H1 (cell line): ENCODE measurements around the gene PLD3. TPM values are rescaled to one million over a fixed set of nuclear protein-coding genes. Genes with fewer than 3 reads are reported as not detected.

Source experiments
- CTCF ChIA-PET: fragments of 300-600 bp; sonication (Branson Sonifier 250); formaldehyde crosslinking; loops from one replicate; lab custom pipeline; 2021; ENCODE audit not compliant: partially characterized antibody; lab: Charles Lee
- POLR2A ChIA-PET: fragments of 300-600 bp; sonication (Branson Sonifier 250); formaldehyde crosslinking; loops from one replicate; lab custom pipeline; 2021; ENCODE audit warnings: inconsistent platforms; ENCODE audit not compliant: partially characterized antibody; lab: Charles Lee
- DNase-seq, 2 experiments: peaks; one replicate each; pipeline versions ENCODE4 v3.0.0 to v3.0.0-alpha.2; 2010 to 2022; ENCODE audit warnings: low spot score in 2 of 2, low read depth in 1 of 2, mixed read lengths in 1 of 2
- FAIRE-seq: peaks from 2 replicates; lab custom pipeline; 2011; peaks lifted over from hg19 to GRCh38; lab: Jason Lieb, UNC
- H2AFZ ChIP-seq: 2 replicates; pipeline ENCODE4 v1.8.1; 2012; ENCODE audit warnings: low read length, inconsistent platforms
- H2AK5ac ChIP-seq: 2 replicates; pipeline ENCODE4 v1.6.1; 2013; ENCODE audit warnings: low read depth, low read length
- H2BK120ac ChIP-seq: replicated peaks from 2 replicates; pipeline ENCODE3; 2013; ENCODE audit warnings: low read depth, low read length, inconsistent platforms
- H2BK12ac ChIP-seq: 2 replicates; pipeline ENCODE4 v1.6.1; 2013; ENCODE audit warnings: low read depth, low read length
- H2BK15ac ChIP-seq: 2 replicates; pipeline ENCODE4 v1.6.1; 2013; ENCODE audit warnings: low read length
- H2BK20ac ChIP-seq: 2 replicates; pipeline ENCODE4 v1.6.1; 2013; ENCODE audit warnings: low read length
- H2BK5ac ChIP-seq: 2 replicates; pipeline ENCODE4 v1.6.1; 2013; ENCODE audit warnings: low read depth, low read length
- H3K14ac ChIP-seq: 2 replicates; pipeline ENCODE4 v1.6.1; 2013; ENCODE audit warnings: inconsistent platforms; ENCODE audit not compliant: insufficient read length
- H3K18ac ChIP-seq: 2 replicates; pipeline ENCODE4 v1.6.1; 2013; ENCODE audit warnings: low read length; ENCODE audit errors: extremely low read depth
- H3K23ac ChIP-seq: 2 replicates; pipeline ENCODE4 v1.6.1; 2013; ENCODE audit warnings: inconsistent platforms; ENCODE audit not compliant: insufficient read length
- H3K23me2 ChIP-seq: 2 replicates; pipeline ENCODE4 v1.6.1; 2013; ENCODE audit warnings: low read depth, low read length
- H3K27ac ChIP-seq: 2 replicates; pipeline ENCODE4 v1.6.1; 2011; ENCODE audit warnings: low read depth, low read length, inconsistent platforms
- H3K27me3 ChIP-seq, 4 experiments: replicated peaks in 1 of 4; 1 replicate in 1 of 4; 2 replicates in 3 of 4; pipeline versions ENCODE4 v1.6.1 to v1.8.1; 2011 to 2013; ENCODE audit warnings: low read length in 3 of 4, mild to moderate bottlenecking in 3 of 4, inconsistent platforms in 2 of 4, mixed read lengths in 2 of 4, moderate library complexity in 1 of 4; ENCODE audit not compliant: control insufficient read depth in 3 of 4, insufficient read depth in 3 of 4; ENCODE audit errors: extremely low read depth in 1 of 4
- H3K36me3 ChIP-seq, 4 experiments: 2 replicates each; pipeline versions ENCODE4 v1.6.1 to v1.8.1; 2011 to 2013; ENCODE audit warnings: mild to moderate bottlenecking in 4 of 4, low read length in 3 of 4, moderate library complexity in 2 of 4, control low read depth in 1 of 4, inconsistent platforms in 1 of 4; ENCODE audit not compliant: insufficient read depth in 4 of 4, control insufficient read depth in 2 of 4
- H3K4ac ChIP-seq: replicated peaks from 2 replicates; pipeline ENCODE3; 2013; ENCODE audit warnings: low read length, low read depth, mixed read lengths, inconsistent platforms; ENCODE audit not compliant: insufficient read length
- H3K4me1 ChIP-seq, 4 experiments: replicated peaks in 1 of 4; 1 replicate in 1 of 4; 2 replicates in 3 of 4; pipeline versions ENCODE4 v1.6.1 to v1.8.1; 2011 to 2013; ENCODE audit warnings: low read length in 3 of 4, inconsistent platforms in 2 of 4, mixed read lengths in 1 of 4; ENCODE audit not compliant: insufficient read depth in 4 of 4, control insufficient read depth in 3 of 4
- H3K4me2 ChIP-seq, 2 experiments: 2 replicates each; pipeline versions ENCODE4 v1.6.1 to v1.8.1; 2011 to 2013; ENCODE audit warnings: low read depth in 2 of 2, low read length in 2 of 2, control low read depth in 1 of 2, inconsistent platforms in 1 of 2, mild to moderate bottlenecking in 1 of 2; ENCODE audit not compliant: insufficient read depth in 1 of 2
- H3K4me3 ChIP-seq, 4 experiments: fragments of 200-600, 300-600 bp in 1 of 4; sonication (generic), shearing (Covaris generic), sonication (Bioruptor Twin) in 1 of 4; 2 replicates each; pipeline versions ENCODE4 v1.5.1 to v1.8.1; 2011 to 2016; ENCODE audit warnings: low read length in 4 of 4, low read depth in 3 of 4, control low read depth in 2 of 4, inconsistent platforms in 2 of 4, mild to moderate bottlenecking in 2 of 4, mixed read lengths in 1 of 4, moderate library complexity in 1 of 4; ENCODE audit not compliant: insufficient read depth in 2 of 4; ENCODE audit errors: extremely low read depth in 1 of 4
- H3K56ac ChIP-seq: replicated peaks from 2 replicates; pipeline ENCODE3; 2013; ENCODE audit warnings: low read depth, mild to moderate bottlenecking, mixed read lengths, low read length, inconsistent platforms; ENCODE audit not compliant: insufficient read length
- H3K79me1 ChIP-seq: 2 replicates; pipeline ENCODE4 v1.6.1; 2013; ENCODE audit warnings: low read depth, low read length, control low read depth
- H3K79me2 ChIP-seq, 2 experiments: 2 replicates each; pipeline versions ENCODE4 v1.6.1 to v1.8.1; 2012 to 2013; ENCODE audit warnings: low read length in 2 of 2, mild to moderate bottlenecking in 2 of 2, inconsistent platforms in 1 of 2; ENCODE audit not compliant: insufficient read depth in 2 of 2, control insufficient read depth in 1 of 2
- H3K9ac ChIP-seq, 4 experiments: replicated peaks in 1 of 4; 1 replicate in 1 of 4; 2 replicates in 3 of 4; pipeline versions ENCODE4 v1.6.1 to v1.8.1; 2011 to 2013; ENCODE audit warnings: low read depth in 3 of 4, low read length in 3 of 4, control low read depth in 2 of 4, mild to moderate bottlenecking in 2 of 4, moderate library complexity in 2 of 4, inconsistent platforms in 1 of 4; ENCODE audit errors: extremely low read depth in 1 of 4
- H3K9me3 ChIP-seq, 2 experiments: 2 replicates each; pipeline versions ENCODE4 v1.6.1 to v1.8.1; 2012 to 2013; ENCODE audit warnings: mild to moderate bottlenecking in 2 of 2, moderate library complexity in 2 of 2, control low read depth in 1 of 2, inconsistent platforms in 1 of 2, low read depth in 1 of 2, low read length in 1 of 2, mixed read lengths in 1 of 2; ENCODE audit not compliant: insufficient read depth in 2 of 2
- H4K20me1 ChIP-seq, 2 experiments: replicated peaks in 1 of 2; 2 replicates each; pipeline versions ENCODE3 to v1.8.1; 2011 to 2013; ENCODE audit warnings: inconsistent platforms in 2 of 2, low read length in 2 of 2, mild to moderate bottlenecking in 1 of 2; ENCODE audit not compliant: insufficient read depth in 2 of 2, control insufficient read depth in 1 of 2
- H4K5ac ChIP-seq: 2 replicates; pipeline ENCODE4 v1.6.1; 2013; ENCODE audit warnings: low read length, low read depth, mixed read lengths, inconsistent platforms; ENCODE audit not compliant: insufficient read length
- H4K8ac ChIP-seq: 2 replicates; pipeline ENCODE4 v1.8.0; 2013; ENCODE audit warnings: mild to moderate bottlenecking, moderate library complexity, low read length, inconsistent platforms; ENCODE audit not compliant: insufficient read depth; ENCODE audit errors: extremely low read depth
- H4K91ac ChIP-seq: replicated peaks from 2 replicates; pipeline ENCODE3; 2013; ENCODE audit warnings: low read length, mixed read lengths, inconsistent platforms; ENCODE audit not compliant: insufficient read length
- ASH2L ChIP-seq: fragments of 200-600, 300-600 bp; sonication (generic); IDR thresholded peaks from one replicate; pipeline ENCODE4 v1.7.1; 2017; ENCODE audit warnings: low read length
- BACH1 ChIP-seq: IDR thresholded peaks from 2 replicates; pipeline ENCODE4 v1.6.1; 2012; ENCODE audit warnings: low read length, improper control_type of control experiment
- BCL11A ChIP-seq, 2 experiments: IDR thresholded peaks; one replicate each; pipeline ENCODE4 v1.6.1; 2011; ENCODE audit warnings: low read depth in 2 of 2, low read length in 2 of 2, mild to moderate bottlenecking in 2 of 2
- CHD1 ChIP-seq: IDR thresholded peaks from 2 replicates; pipeline ENCODE4 v1.6.1; 2012; ENCODE audit warnings: low read depth, low read length, improper control_type of control experiment
- CTBP2 ChIP-seq: IDR thresholded peaks from 2 replicates; pipeline ENCODE4 v1.7.0; 2011; ENCODE audit warnings: borderline replicate concordance, mild to moderate bottlenecking, moderate library complexity, mixed read lengths, low read length; ENCODE audit not compliant: insufficient read depth, insufficient read length
- EP300 ChIP-seq, 2 experiments: IDR thresholded peaks; 1 replicate in 1 of 2; 2 replicates in 1 of 2; pipeline ENCODE4 v1.6.1; 2011 to 2012; ENCODE audit warnings: low read depth in 2 of 2, low read length in 2 of 2, mild to moderate bottlenecking in 2 of 2, borderline replicate concordance in 1 of 2, inconsistent platforms in 1 of 2, moderate library complexity in 1 of 2
- GABPA ChIP-seq: IDR thresholded peaks from 2 replicates; pipeline ENCODE4 v1.6.1; 2011; ENCODE audit warnings: mild to moderate bottlenecking, low read length, moderate library complexity, borderline replicate concordance; ENCODE audit not compliant: insufficient read depth
- GTF2F1 ChIP-seq: IDR thresholded peaks from 2 replicates; pipeline ENCODE4 v1.6.1; 2012; ENCODE audit warnings: low read depth, low read length, improper control_type of control experiment, borderline replicate concordance
- HDAC2 ChIP-seq, 2 experiments: fragments of 300-600 bp in 1 of 2; sonication (generic) in 1 of 2; IDR thresholded peaks; 2 replicates each; pipeline ENCODE4 v1.6.1; 2011 to 2012; ENCODE audit warnings: low read depth in 2 of 2, low read length in 2 of 2, mild to moderate bottlenecking in 2 of 2, moderate library complexity in 2 of 2, borderline replicate concordance in 1 of 2, inconsistent platforms in 1 of 2
- JUN ChIP-seq: IDR thresholded peaks from 2 replicates; pipeline ENCODE4 v1.6.1; 2011; ENCODE audit warnings: low read depth, mild to moderate bottlenecking, improper control_type of control experiment, low read length
- NRF1 ChIP-seq: IDR thresholded peaks from 2 replicates; pipeline ENCODE4 v1.6.1; 2011; ENCODE audit warnings: mild to moderate bottlenecking, low read depth, low read length, improper control_type of control experiment
- POLR2A ChIP-seq, 2 experiments: IDR thresholded peaks; 1 replicate in 1 of 2; 2 replicates in 1 of 2; pipeline ENCODE4 v1.6.1; 2011; ENCODE audit warnings: low read depth in 2 of 2, low read length in 2 of 2, mild to moderate bottlenecking in 2 of 2; ENCODE audit errors: control extremely low read depth in 1 of 2
- SIN3A ChIP-seq, 2 experiments: IDR thresholded peaks in 1 of 2; conservative IDR thresholded peaks in 1 of 2; 2 replicates each; pipeline ENCODE4 v1.6.1; 2011 to 2012; ENCODE audit warnings: low read length in 2 of 2, improper control_type of control experiment in 1 of 2, low read depth in 1 of 2, mild to moderate bottlenecking in 1 of 2
- SP2 ChIP-seq: IDR thresholded peaks from 2 replicates; pipeline ENCODE4 v1.6.1; 2012; ENCODE audit warnings: mild to moderate bottlenecking, low read length, inconsistent platforms
- WGBS, 2 experiments: shearing (Covaris generic) in 1 of 2; methylation state at CpG; one replicate each; pipeline versions ENCODE4 v1.1.6 to v1.1.7; 2013 to 2015; ENCODE audit warnings: low lambda C conversion rate in 2 of 2, mixed read lengths in 2 of 2, inconsistent platforms in 1 of 2, low coverage in 1 of 2, missing lambda C conversion rate in 1 of 2; ENCODE audit not compliant: insufficient replicate concordance in 2 of 2, insufficient coverage in 1 of 2, insufficient read length in 1 of 2; ENCODE audit errors: extremely low coverage in 1 of 2, missing lambda C conversion rate in 1 of 2; 5-methylcytosine and 5-hydroxymethylcytosine counted together
- polyA plus RNA-seq, 7 experiments: library from polyadenylated mRNA; depleted of rRNA in 3 of 7; stranded (reverse) in 5 of 7; unstranded in 2 of 7; fragments of >200 nt in 5 of 7; fragments of 200-250 nt in 2 of 7; gene quantifications; 1 replicate in 5 of 7; 2 replicates in 1 of 7; 4 replicates in 1 of 7; pipeline versions ENCODE4 v1.2.1 to v1.2.3, GENCODE V29; 2011 to 2013; ENCODE audit warnings: missing spikeins in 2 of 7, mixed read lengths in 2 of 7
- total RNA-seq: library from RNA; stranded (reverse); fragmentation: NEBNext Ultra II Directional; extraction: Animal tissue kit (Norgen Biotek cat#: 25700); gene quantifications from 2 replicates; pipeline ENCODE4 v1.2.1, GENCODE V29; 2021

Gene PLD3
- total and polyA plus RNA-seq, 2 of the 8 experiments (the other 6 are each of a cell fraction or from before 2014, with no cell fraction given) = 180 to 543 TPM

GRCh38 chr19:40417643-40417981 is 69.1 kb downstream of the PLD3 start:
- POLR2A ChIA-PET = interaction anchor here (0.9 to 4.7 kb wide), 5 partner anchors 9 to 28 kb away, joined by 3 to 18 read pairs (median 10); partner anchors contain the start of genes HIPK4 and SERTAD1
- Histone ChIP-seq H2AFZ (no peak overlapping the region), H3K23me2 (peaks cover 3% of the 10 kb centered on the region; the same call in 1 of the 2 replicates), H3K4ac (no peak overlapping the region), H3K9me3 (no peaks in the 10 kb centered on the region), H3K23ac (no peak overlapping the region), H2BK5ac (no peak overlapping the region), H4K91ac (no peak overlapping the region), H3K4me2 (no peak overlapping the region), H3K9ac (no peak overlapping the region), H2AK5ac (no peak overlapping the region), H4K20me1 (no peaks in the 10 kb centered on the region), H4K5ac (no peak overlapping the region), H3K79me2 (no peaks in the 10 kb centered on the region), H3K27ac (no peak overlapping the region), H3K79me1 (no peaks in the 10 kb centered on the region), H3K56ac (no peak overlapping the region), H2BK20ac (no peak overlapping the region), H2BK12ac (0 out of 2 replicates have a peak overlapping the region, but pooled peaks have one; percentile 75), H2BK15ac (peak overlapping the region; percentile 72; the same call in 1 of the 2 replicates), H3K14ac (no peak overlapping the region), H4K8ac (no peak overlapping the region), H2BK120ac (no peak overlapping the region), H3K27me3 (no peaks in the 10 kb centered on the region; a peak in 1 of 7 replicates), H3K36me3 (0 out of 8 replicates have a peak, but pooled peaks cover 0 to 1% (median 0%) of the 10 kb centered on the region in 4 experiments), H3K18ac (no peak overlapping the region), H3K4me1 (peaks cover 4 to 18% (median 9%) of the 10 kb centered on the region in 4 experiments), H3K4me3 (no peak overlapping the region)
- DNase-seq = no peak
- FAIRE-seq = no peak
- CTCF ChIA-PET = interaction anchor here (0.7 to 4.4 kb wide), 7 partner anchors 8 to 112 kb away, joined by 3 to 41 read pairs (median 4); no protein-coding TSS in a partner anchor
- 83% methylated on average over 4 of the region's 4 CpGs; no CpG with 5 or more reads in 1 of the 2 experiments for WGBS, 2 experiments
- TF ChIP-seq GABPA (no peak), CTBP2 (no peak), CHD1 (no peak), JUN (no peak), POLR2A (IDR thresholded peaks at IDR 0.05; ENCODE audit: control extremely low read depth in 1 of 2, low read depth in 2 of 2, low read length in 2 of 2) (no peak), NRF1 (no peak), GTF2F1 (no peak), SP2 (no peak), HDAC2 (IDR thresholded peaks at IDR 0.05; ENCODE audit: borderline replicate concordance in 1 of 2, low read depth in 2 of 2, low read length in 2 of 2) (no peak), BACH1 (no peak), SIN3A (conservative IDR thresholded peaks at IDR 0.05 in 1 of 2, IDR thresholded peaks at IDR 0.05 in 1 of 2; ENCODE audit: low read depth in 1 of 2, low read length in 2 of 2) (no peak), ASH2L (no peak), BCL11A (IDR thresholded peaks at IDR 0.05; ENCODE audit: low read depth in 2 of 2, low read length in 2 of 2) (no peak), EP300 (IDR thresholded peaks at IDR 0.05; ENCODE audit: borderline replicate concordance in 1 of 2, low read depth in 2 of 2, low read length in 2 of 2) (no peak)
